ENCODE data around the gene MYCBPAP.

- TF ChIP-seq POLR2A (IDR thresholded peaks at IDR 0.05): no peak
- TF ChIP-seq CTCF (IDR thresholded peaks at IDR 0.05): no peak
These were observed 15.0 kb downstream of the MYCBPAP start for GRCh38 chr17:50523208-50523607.
